HG03354 (cell line): ENCODE results near the gene AUNIP.

Experiments used
- ATAC-seq: cut with Tn5 transposase; IDR thresholded peaks from one replicate; pipeline ENCODE4 v1.9.1; 2021; ENCODE audit warnings: mild to moderate bottlenecking; ENCODE audit not compliant: unreplicated experiment, poor library complexity, severe bottlenecking

Gene AUNIP, protein sequence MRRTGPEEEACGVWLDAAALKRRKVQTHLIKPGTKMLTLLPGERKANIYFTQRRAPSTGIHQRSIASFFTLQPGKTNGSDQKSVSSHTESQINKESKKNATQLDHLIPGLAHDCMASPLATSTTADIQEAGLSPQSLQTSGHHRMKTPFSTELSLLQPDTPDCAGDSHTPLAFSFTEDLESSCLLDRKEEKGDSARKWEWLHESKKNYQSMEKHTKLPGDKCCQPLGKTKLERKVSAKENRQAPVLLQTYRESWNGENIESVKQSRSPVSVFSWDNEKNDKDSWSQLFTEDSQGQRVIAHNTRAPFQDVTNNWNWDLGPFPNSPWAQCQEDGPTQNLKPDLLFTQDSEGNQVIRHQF

DNA sequence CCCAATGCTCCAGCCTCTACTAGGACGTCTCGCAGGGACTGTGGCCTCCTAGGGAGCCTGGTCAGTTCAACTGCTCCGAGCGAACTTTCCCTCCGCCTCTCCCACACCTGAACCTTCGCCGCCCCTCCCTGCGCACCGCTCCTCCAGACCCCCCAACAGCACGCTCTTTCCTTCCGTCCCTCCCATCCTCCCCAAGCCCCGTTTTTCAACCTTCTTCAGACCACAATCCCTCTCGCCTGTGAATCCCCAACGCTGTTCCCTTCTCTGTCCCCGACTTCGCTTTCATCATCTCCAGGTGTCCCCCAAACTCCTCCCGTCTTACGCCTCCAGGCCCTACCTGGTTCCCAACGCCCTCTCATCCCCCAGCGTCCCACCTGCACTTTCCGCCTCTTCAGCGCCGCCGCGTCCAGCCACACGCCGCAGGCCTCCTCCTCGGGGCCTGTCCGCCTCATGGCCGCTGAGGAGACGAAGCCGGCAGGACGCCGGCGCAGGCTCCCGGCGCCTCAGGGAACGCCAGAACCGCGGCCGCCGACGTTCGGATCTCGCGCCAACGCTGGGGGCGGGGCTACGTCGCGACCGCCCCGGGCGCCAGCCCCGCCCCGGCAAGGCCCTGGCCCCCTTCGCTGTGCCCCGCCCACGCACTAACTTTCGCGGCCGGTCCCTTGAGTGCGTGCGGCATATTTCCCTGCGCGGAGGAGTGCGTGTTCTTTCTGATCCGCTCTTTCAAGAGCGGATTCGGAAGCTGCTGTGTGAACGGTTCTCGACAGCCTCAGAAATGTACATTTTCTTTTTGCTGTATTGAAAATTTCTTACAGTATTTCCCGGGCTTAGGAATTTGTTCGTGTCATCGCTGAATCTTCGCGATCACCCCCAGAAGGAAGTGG, at the start of gene AUNIP:
Gene AUNIP, minus strand, starts transcription at position 552 of the 884 bp plus-strand sequence. Its CDS starts 100 bp downstream, at position 452.
- peak; percentile 90 for ATAC-seq

DNA sequence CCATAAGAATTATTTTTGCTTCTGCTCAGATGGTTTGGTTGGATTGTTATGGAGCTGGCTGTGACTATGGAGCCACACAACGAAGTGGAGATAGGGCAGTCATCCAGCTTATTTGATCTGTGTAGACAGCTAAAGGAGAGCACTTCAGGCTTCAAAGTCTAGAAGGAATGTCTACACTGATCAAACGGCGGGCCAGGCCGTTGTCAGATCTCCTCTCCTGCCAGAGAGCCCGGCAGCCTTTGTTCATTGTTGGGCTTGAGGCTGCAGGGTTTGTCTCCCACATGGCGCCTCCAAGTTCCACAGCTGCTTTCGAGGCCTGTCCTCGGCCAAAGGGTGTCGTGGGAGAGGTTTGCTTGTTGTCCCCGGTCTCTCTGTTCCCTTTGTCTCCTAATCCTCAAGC, 49.8 kb upstream of the AUNIP start:
- ATAC-seq = no peak

DNA sequence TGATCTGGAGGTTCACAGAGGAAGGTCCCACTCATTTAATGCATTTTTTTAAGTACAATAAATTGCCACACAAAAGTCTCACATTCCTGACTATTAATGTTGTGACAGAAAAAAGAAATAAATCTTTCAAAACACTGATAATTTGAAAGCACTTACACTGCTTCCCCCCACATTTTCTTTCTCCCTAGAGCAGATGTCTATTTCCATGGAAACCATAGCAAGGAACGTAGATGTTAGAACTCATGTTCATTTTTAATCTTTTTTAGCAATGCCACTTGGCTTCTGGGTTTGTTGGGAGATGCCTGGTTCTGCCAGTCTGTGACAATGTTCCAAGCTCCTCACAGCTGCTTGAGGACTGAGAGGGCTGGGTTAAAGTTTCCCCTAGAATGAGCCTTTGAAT, 48.9 kb upstream of the AUNIP start:
- ATAC-seq = no peak

DNA sequence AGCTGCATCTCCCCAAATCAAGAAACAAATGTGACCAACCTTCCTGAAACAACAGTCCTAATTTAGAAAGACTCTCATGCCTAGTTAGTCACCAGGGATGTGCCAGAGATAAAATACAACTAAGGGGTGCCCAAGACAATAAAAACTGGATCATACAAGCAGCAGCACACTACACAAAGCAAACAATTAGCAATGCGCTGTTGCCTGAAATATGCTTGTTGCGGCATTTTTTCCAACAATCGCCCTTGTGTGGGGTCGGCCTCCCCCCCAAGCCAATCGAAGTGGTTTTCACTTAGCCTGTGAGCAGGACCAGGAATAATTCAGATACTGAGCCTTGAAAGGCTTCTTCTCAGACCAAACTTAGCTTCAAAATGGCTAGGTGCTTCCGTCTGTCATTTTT, 48.3 kb upstream of the AUNIP start:
- ATAC-seq = no peak

DNA sequence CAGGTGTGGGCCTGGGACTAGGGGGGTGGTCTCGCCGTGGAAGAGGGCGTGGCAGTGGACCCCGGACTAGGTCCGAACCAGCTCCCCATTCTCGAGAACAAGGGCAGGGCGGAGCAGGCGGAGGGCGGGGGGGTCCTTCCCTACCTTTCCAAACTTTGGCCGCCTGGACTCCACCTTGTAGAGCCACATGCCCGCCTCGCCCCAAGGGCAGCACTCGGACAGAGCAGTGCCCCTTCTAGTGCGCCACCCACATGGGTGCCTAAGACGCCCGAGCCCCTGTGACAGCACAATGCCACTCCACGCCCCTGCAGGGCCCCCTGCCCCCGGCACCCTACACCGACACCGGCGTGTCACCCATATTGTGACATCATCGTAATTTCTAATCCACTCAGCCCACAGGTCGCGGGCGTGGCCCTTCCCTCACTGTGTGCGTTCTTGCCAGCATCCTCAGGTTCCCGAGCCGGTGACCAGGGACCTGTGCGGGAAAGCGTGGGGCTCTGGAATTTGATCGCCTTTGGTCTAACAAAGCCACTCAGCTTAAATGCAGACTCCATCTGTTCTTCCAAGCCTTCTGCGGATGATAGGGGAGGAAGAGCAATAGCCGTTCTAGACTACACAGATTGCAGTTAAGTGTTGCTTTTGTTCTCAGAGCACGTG, 47.5 kb upstream of the AUNIP start:
- no peak for ATAC-seq

DNA sequence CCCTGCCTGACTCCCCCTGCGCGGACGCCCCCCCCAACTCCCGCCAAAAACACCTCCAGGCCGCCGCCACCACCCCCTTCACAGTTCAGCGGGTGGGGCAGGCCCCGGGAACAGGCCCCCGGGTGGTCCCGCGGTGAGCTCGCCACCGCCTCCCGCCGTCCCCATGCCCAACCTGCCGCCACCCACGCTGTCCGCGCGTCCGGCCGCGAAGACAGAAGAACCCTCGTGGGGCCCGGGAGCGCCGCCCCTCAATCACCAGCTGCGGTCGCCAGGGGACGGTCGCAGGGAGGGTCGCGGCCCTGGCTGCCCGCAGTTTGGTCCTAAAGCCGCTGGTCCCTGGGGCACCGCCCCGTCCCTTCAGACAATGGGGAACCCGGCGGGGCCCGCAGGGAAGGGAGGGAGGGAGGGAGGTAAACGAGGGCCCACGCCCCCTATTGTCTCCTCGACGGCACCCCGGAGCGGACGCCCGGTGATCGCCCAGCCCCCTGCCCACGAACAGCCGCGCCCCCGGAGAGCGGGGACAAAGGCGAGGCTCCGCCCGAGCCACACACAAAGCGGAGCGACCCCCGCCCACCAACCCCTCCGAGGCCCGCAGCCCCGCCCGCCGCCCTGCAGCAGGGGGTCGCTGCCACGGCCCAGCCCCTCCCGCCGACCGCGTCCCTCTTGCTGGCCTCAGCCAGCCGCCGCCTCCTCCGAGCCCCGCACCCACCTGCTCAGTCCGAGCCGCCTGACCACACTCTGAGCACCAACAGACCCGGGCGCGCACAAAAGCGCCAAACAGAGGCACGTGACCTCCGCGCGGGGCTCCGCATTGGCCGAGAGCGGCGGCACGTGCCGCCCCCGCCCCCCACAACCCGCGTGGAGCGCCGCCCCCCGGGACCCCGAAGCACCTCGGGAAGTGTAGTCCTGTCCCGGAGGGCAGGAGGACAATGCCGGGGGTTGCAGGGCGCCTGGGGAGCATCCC, 46.7 kb upstream of the AUNIP start, which contains the start of gene STMN1:
Gene STMN1, minus strand, starts transcription at position 740 of the 964 bp plus-strand sequence. CDS start 1,743 bp downstream, outside the sequence.
- peak; percentile 70 for ATAC-seq

DNA sequence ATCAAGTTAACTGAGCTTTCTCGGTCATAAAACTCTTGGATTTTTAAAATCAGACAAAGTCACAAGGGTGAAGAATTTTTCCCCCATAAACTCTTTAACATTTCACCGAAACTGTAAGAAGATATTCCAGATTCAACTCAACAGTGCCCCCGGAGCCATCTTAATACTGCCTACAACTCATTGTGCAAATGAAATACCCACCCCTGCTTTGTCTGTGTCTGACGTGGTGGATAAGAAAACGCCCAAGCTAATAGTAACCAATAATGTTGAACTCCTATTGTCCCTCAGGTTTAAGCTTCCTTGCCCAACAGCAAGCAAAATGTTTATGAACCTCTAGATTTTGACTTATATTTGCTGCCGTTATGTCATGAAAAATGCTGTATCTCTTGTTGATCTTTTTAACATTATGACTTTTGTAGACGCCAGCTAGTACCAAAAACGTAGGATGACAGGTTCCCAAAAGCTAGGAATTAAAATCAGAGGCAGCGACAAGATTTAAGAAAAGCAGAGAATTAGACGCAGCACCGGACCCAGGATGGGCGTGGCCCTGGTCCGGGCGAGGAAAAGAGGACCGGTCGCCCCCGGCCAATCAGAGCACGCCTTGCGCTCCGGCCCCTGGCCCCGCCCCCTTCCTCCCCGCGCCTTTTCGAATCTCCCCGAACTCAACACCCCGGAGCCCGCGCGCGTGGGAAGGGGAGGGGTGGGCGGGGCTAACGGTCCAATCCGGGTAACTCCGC, 45.9 kb upstream of the AUNIP start:
- peak; percentile 77 for ATAC-seq

DNA sequence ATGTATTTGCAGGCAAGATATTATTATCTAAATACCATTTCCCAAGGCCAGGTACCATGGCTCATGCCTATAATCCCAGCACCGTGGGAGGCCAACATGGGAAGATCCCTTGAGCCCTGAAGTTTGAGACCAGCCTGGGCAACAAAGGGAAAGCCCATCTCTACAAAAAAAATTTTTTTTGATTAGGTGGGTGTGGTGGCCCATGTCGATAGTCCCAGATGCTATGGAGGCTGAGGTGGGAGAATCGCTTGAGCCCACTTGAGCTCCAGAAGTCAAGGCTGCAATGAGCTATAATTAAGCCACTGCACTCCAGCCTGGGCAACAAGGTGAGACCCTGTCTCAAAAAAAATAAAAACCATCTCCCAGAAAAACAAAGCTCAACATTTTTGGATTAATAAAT, 44.7 kb upstream of the AUNIP start:
- ATAC-seq = no peak

DNA sequence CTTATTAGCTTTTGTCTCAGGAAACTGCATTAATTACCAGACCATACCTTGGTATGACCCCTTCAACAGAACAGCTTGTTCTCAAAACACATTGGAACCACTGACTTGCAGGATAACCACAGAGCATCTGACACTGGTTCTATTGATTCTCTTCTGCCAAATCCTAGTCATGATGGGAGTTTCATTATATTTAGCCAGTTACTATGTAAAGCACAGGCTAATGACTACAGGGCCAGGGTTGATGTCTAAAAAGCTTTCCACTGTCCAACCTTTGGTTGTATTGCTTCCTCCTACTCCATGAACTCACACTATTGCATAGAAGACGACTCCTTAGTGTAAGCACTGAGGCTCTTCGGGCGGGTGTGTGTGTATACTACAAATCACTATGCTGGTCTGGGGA, 43.2 kb upstream of the AUNIP start:
- ATAC-seq = no peak

DNA sequence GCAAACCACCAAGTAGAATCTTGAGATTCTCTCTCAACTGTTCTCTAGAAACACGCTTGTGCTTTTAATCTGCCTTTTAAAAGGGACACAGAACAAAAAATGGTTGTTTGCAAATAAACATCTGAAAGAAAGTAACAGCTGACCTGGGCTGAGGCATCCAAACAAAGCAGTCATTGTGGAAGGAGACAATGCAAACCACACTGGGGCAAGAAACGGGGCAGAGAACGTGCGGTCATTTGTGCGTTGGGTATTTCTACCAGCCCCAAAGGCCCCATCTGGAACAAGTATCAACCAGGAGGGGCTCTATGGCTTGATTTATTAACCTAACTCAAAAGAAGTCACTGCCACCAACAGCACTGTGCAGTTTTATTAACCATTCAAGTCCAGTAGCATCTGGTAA, 41.0 kb upstream of the AUNIP start:
- no peak for ATAC-seq

DNA sequence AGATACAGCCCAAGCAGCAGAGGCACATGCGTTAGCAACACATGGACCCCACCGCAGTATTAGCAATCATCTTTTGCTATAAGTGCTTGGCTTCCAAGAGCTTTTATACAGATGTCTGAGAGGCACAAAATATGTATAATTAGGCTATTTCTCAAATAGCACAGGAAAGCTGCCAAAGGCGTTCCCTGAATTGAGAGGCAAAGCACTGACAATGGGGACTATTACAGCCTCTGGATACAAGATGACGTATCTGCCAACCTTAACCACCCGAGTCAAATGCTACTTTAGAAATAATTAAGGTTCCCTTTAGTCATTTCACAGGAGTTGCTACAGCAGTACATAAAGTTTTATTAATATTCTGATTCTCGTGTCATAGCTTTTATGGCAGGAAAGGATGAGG, 40.5 kb upstream of the AUNIP start:
- no peak for ATAC-seq

DNA sequence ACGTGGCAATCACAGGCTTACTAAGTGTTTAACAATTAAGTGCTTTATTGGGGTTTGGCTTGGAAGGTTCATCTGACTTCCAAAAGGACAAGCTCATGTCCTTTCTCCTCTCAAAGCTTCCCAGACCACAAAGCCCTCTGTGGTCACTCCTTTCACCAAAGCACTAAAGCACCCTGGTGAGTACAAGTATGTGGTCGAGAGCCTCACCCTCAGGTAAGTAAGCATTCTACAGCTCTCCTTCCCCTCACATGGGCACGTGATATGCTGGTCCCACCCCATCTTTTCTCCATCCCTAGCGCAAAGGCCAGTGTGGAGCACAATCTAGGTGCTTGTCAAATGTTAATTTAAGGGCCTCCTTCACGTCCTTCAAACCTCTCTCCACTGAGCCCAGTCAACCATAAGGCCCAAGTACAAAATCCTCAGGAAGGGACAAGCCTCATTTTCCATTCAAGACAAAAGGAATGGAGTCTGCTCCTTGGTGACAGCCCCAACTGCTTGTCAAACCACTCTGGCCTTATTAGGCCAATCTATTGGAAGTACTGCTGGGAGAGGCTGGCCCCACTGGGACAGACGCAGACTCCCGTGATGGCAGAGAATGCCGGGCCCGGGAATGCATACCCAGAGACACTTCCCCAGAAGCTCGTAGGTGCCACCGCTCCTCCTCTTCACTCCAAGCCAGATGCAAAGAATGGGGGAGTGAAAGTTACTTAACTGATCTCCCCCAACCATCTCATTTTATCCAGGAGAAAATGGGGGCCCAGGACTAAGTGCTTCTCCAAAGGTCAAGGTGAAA, 39.2 kb upstream of the AUNIP start:
- no peak for ATAC-seq

DNA sequence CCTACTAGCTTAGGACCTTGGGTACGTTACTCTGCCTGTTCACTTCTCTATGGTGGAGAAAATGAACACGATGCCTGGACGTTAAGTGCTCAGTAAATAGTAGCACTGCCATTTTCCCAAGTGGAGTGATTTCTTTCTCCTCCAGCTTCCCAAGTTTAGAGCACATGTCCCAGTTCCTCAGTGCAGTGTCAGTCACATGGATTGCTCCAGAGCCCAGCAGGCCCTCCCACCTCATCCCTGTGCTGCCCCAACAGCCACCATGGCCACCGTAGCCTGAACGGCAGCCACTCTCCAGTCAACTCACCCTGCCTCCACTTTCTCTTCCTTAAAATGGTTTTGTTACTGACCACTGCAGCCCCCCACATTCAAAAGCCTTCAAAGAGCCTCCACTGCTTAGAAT, 38.5 kb upstream of the AUNIP start:
- ATAC-seq = no peak

DNA sequence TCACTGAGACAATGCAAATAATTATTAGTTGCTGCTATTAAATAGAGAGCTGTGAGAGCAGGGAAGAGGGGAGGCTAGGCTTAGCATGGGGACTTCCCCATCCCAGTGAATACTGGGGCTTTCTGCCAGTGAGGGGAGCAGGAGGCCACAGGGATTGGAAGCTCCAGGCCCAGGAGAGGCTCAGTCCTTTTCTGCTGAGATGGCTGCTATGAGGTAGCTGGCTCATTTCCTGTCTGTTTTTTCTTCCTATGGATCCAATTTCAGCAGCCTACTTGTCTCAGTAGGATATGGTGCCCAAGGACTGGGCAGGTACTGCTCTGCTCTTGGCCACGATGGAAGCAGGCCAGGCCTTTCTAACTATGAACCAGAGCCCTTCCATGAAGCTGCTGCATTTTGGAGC, 37.0 kb upstream of the AUNIP start:
- ATAC-seq = no peak

DNA sequence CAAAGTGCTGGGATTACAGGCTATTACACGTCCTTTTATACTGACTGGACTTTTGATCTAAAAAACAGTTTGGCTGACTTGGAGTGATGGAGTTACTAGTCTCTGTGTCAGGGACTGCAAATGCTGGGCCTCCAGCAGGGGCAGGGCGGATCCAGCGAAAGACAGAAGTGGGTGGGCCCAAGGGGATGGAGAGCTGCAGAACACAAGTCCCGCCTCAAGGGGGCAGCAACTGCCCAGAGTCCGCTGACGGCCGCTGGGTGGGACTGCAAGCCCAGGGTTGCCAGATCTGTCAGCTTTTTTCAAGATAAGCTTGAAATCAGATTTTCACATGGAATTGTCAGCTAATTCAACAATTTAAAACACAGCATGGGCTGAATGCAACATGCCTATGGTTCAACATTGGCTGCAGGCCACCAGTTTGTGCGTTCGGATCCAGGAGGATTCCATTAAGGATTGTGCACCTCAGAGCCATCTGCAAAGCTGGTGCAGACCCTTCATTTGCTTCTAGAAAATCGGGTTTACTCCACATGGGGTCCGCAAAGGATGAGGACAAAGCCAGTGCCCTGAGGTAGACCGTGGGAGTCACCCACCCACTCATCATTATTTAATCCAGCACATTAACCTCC, 36.2 kb upstream of the AUNIP start:
- ATAC-seq = peak; percentile 90

DNA sequence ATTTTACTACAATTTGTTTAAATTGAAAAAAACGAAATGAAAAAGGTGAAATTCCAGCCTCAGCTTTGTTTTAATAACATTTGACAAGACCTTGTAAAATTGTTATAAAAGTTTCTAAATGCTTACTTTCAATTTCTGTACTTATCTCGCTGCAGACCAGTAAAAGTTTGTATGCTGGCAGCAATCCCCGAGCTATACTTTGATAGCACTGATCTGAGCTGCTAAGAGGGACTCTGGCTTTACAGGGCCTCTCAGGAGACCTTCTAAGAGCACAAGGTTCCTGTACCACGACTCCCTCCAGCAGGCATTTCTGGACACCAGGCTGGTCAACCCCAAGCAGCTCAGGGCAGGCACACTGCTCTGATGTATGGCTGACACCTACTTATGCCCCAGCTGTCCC, 33.9 kb upstream of the AUNIP start:
- ATAC-seq = no peak

DNA sequence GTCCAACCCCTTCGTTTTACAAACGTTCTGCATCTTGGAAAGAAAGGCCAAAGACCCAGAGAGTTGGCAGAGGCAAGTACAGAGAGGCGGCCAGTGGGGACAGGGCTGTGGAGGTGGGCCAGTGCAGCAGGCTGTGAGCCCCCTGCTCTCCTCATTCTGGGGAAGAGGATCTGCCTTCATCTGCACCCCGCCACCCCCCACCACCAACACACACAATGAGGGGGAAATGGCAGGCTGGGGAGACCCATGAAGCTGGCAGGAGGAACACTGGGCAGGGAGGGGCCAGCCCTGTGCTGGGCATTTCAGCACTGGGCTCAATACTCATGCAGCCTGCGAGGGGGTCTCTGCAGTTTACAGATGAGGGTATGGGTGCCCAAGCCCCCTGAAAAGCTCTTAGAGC, 32.3 kb upstream of the AUNIP start:
- ATAC-seq = no peak
